Activated naive CD4-positive, alpha-beta T cell treated with anti-CD3 and anti-CD28 coated beads, Interleukin-2, amount 10 ng/mL, durations not matched to agents 7 days and 5 days (primary cell): ENCODE results near the gene C9.

Source experiments
- CTCF ChIA-PET: fragments of 350-600 bp; sonication (Branson Sonifier 250); formaldehyde crosslinking; loops from one replicate; lab custom pipeline; 2021; ENCODE audit warnings: antibody characterized with exemption; lab: Charles Lee
- DNase-seq: peaks from one replicate; pipeline ENCODE4 v3.0.0-alpha.2; 2020
- H3K27ac Mint-ChIP-seq: one replicate; pipeline ENCODE4 v1.8.0; 2021; ENCODE audit warnings: mild to moderate bottlenecking, moderate library complexity, mixed read lengths
- H3K27me3 Mint-ChIP-seq: one replicate; pipeline ENCODE4 v1.8.0; 2021; ENCODE audit warnings: mild to moderate bottlenecking, mixed read lengths
- H3K36me3 Mint-ChIP-seq: one replicate; pipeline ENCODE4 v1.8.0; 2021; ENCODE audit warnings: mixed read lengths
- H3K4me1 Mint-ChIP-seq: one replicate; pipeline ENCODE4 v1.8.0; 2021; ENCODE audit warnings: mixed read lengths
- H3K4me3 Mint-ChIP-seq: one replicate; pipeline ENCODE4 v1.8.0; 2021; ENCODE audit warnings: mild to moderate bottlenecking, moderate library complexity, mixed read lengths
- H3K9me3 Mint-ChIP-seq: one replicate; pipeline ENCODE4 v1.8.0; 2021; ENCODE audit warnings: mixed read lengths

C9 gene

DNA sequence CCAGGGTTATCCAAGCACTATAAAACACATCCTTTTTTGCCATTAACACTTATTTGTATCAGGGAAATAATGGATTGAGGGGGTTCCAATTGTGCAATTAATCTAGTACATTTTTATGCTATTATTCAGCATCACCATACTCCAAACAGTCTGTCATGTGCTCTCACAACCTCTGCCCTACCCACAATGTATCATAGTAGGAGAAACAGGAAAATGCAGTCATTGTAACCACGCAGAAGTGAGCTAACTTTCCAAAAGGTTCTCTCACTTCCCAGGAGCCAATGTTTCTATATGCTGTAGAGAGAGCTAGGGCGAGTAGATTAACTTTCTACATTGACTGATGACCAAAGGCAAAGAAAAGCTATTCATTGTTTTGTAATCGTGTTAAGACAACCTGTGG, 30.7 kb upstream of the C9 start:
- DNase-seq, result no peak
- CTCF ChIA-PET, result no interaction called here

DNA sequence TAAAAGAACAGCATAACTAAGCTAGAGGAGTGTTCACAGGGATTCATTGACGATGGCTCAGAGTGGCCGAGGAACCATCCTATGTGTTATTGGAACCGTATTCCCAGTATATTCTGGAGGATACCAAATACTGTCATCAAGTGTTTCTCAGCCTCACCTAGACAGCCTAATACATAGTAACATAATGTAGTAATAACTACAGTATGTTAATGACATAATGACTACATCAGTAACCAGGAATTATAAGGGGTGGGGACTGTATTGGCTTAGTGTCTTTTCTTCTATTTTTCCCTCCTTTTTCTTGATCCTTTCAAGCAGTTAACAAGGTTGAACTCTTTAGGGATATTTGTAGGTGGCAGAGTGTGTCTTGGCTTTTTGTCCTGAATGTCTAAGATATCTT, 26.6 kb upstream of the C9 start:
- no peak for DNase-seq
- Mint-ChIP-seq H3K4me1 (no peaks in the 10 kb centered on the region), H3K9me3 (no peaks in the 10 kb centered on the region), H3K36me3 (no peaks in the 10 kb centered on the region), H3K27ac (no peak overlapping the region), H3K4me3 (no peak overlapping the region), H3K27me3 (no peaks in the 10 kb centered on the region)
- CTCF ChIA-PET, result no interaction called here

More for the DNA sequence above, 30.7 kb upstream of the C9 start:
- Mint-ChIP-seq H3K27me3 (no peaks in the 10 kb centered on the region), H3K4me1 (no peaks in the 10 kb centered on the region), H3K9me3 (no peaks in the 10 kb centered on the region), H3K36me3 (no peaks in the 10 kb centered on the region), H3K27ac (no peak overlapping the region), H3K4me3 (no peak overlapping the region)

DNA sequence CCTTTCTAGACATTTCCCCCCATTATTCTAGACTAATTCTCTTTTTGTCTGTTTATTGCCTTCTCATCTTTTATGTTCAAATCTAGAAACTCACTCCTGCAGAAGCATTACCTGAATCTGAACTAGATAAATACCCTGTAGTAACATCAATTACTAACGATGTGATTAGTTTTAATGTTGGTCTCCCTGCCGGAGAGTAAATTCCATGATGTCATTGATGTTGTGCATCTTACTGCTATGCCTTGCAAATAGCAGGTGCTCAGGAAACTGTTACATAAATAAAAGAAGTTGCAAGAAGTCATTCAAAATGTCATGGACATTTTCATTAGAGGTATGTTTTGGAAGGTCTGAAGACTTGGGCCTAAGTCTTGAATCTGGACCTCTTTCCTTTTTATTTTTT, 23.0 kb upstream of the C9 start:
- H3K9me3 Mint-ChIP-seq, result no peaks in the 10 kb centered on the region
- DNase-seq, result no peak
- H3K4me1 Mint-ChIP-seq, result no peaks in the 10 kb centered on the region
- peaks cover 5% of the 10 kb centered on the region for H3K27me3 Mint-ChIP-seq
- CTCF ChIA-PET, result no interaction called here
- no peaks in the 10 kb centered on the region for H3K36me3 Mint-ChIP-seq
- no peak overlapping the region for H3K27ac Mint-ChIP-seq
- H3K4me3 Mint-ChIP-seq, result no peak overlapping the region

DNA sequence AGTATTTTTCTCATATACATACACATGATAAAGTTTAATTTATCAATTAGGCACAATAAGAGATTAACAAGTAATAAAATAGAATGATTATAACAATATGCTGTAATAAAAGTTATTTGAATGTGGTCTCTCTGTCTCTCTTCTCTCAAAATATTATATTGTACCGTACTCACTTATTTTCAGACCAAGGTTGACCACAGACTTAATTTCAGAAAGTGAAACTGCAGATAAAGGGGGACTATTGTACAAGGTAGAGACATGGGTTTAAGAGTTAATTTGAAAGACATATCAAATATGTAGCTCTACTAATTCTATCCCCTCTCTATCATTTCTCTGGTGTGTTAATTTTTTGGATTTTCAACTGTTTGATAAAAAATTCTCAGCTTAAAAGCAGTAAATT, 20.0 kb upstream of the C9 start:
- CTCF ChIA-PET, result interaction anchor here (1.3 kb wide), 1 partner anchor 8 kb away, joined by 6 read pairs; no protein-coding TSS in a partner anchor
- Mint-ChIP-seq H3K9me3 (no peaks in the 10 kb centered on the region), H3K27me3 (peaks cover 8% of the 10 kb centered on the region), H3K36me3 (no peaks in the 10 kb centered on the region), H3K4me3 (no peak overlapping the region), H3K4me1 (no peaks in the 10 kb centered on the region), H3K27ac (no peak overlapping the region)
- no peak for DNase-seq

DNA sequence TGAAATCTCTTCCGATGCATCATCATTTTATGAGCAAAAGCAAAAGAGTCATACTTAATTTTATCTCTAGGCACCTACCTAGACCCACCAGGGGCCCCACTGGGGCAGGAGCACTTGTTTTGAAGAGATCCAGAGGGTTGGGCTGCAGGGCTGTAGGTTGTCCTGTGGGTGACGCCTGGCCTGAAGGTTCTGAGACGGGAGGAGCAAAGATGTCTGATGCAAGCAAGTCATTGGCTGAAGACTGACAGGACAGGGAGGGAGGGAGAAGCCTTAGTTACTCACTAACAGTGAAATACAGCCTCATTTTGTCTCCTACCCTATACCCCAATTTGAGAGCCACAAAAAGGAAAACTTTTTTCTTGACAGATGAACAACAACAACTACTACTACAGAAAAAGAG, 17.1 kb upstream of the C9 start:
- DNase-seq, result no peak
- Mint-ChIP-seq H3K27ac (no peak overlapping the region), H3K9me3 (no peaks in the 10 kb centered on the region), H3K36me3 (no peaks in the 10 kb centered on the region), H3K4me1 (no peaks in the 10 kb centered on the region), H3K4me3 (no peak overlapping the region), H3K27me3 (peaks cover 16% of the 10 kb centered on the region)
- CTCF ChIA-PET, result interaction anchor here (0.7 kb wide), 1 partner anchor 167 kb away, joined by 4 read pairs; no protein-coding TSS in a partner anchor

DNA sequence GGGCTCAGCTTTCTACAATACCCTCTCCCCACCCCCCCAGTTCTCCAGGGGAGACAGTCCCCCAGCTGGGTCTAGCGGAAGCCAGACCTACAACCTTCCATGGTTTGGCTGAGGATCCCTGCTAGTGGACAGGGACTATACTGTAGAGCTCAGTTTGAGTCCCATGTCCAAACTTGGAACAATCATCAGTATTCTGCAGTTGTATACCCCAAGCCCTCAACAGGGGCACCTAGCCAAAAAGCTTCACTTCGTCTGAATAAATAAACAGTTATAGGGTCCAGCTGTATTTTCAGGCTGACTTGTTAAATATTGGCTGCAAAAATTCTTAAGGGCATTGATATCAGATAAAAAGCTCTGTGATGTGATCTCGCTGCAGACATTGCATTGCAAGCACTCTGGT, 15.4 kb upstream of the C9 start:
- H3K4me3 Mint-ChIP-seq, result no peak overlapping the region
- H3K9me3 Mint-ChIP-seq, result no peaks in the 10 kb centered on the region
- H3K36me3 Mint-ChIP-seq, result no peaks in the 10 kb centered on the region
- no peak for DNase-seq
- no peak overlapping the region for H3K27ac Mint-ChIP-seq
- peaks cover 18% of the 10 kb centered on the region for H3K27me3 Mint-ChIP-seq
- H3K4me1 Mint-ChIP-seq, result no peaks in the 10 kb centered on the region
- CTCF ChIA-PET, result no interaction called here

DNA sequence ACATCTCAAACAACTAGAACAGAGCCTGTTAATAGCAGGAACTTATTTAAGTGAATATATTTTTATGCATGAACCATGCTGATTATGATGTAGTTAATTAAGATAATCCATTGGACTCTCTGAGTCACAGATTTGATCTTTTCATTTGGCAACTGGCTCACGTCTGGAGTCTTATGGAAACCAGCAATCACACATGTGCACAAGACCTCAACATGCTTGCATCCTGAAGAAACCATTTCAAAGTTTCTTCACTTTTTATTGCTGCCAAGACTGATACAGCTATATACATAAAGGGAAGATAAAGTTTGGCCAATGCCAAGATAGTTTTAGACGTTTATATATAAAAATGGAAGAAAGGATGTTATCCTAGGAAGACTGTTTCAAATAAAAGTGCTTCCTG, 13.3 kb upstream of the C9 start:
- H3K4me3 Mint-ChIP-seq, result no peak overlapping the region
- H3K9me3 Mint-ChIP-seq, result no peaks in the 10 kb centered on the region
- CTCF ChIA-PET, result interaction anchor here (2.1 to 3.0 kb wide), 5 partner anchors 12 to 193 kb away, joined by 7 to 56 read pairs (median 18); partner anchors contain the start of gene DAB2
- H3K27ac Mint-ChIP-seq, result no peak overlapping the region
- no peaks in the 10 kb centered on the region for H3K36me3 Mint-ChIP-seq
- peaks cover 17% of the 10 kb centered on the region for H3K27me3 Mint-ChIP-seq
- no peaks in the 10 kb centered on the region for H3K4me1 Mint-ChIP-seq
- DNase-seq, result no peak

DNA sequence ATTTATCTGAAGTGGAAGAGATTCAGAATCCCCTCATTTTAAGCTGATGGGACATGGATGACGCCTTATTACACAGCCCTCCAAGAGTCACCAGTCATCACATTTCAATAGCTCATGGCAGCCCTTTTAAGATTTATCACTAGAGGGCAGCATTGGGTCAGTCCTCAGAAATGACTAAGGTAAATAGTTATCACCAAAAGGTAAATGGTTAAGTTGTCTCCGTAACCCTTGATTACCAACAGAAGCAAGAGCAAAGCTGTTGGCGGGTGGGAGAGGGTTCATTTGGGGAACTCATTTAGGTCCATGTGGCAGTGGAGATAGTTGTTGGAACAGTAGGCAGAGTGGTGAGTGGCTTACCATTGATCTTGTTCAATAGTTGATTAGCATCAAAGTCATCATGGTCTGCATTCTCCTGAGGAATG, 12.0 kb upstream of the C9 start:
- H3K27me3 Mint-ChIP-seq, result peaks cover 14% of the 10 kb centered on the region
- CTCF ChIA-PET, result interaction anchor here (0.7 to 3.0 kb wide), 28 partner anchors 9 to 694 kb away, joined by 3 to 56 read pairs (median 4); partner anchors contain the start of gene DAB2
- no peak overlapping the region for H3K27ac Mint-ChIP-seq
- H3K36me3 Mint-ChIP-seq, result no peaks in the 10 kb centered on the region
- no peaks in the 10 kb centered on the region for H3K4me1 Mint-ChIP-seq
- no peaks in the 10 kb centered on the region for H3K9me3 Mint-ChIP-seq
- peak; percentile 49 for DNase-seq
- no peak overlapping the region for H3K4me3 Mint-ChIP-seq

DNA sequence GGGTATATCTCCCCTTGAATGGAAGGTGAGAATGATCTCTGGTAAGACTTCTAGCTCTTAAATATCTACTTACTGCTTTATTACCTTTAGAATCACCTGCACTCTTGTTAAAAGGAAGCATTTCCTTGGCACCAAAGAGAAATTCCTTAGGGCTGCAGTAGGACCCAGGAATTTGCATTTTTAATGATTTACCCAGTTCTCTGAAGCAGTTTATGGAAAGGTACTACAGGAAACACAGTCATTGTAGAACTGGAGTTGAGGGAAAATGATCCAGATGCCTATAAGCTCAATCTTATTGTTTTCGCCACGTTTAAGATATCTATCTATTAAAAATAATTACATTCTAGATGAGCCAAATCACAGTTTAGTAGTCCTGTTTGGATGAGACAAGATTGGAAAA, 9.5 kb upstream of the C9 start:
- Mint-ChIP-seq H3K4me1 (no peaks in the 10 kb centered on the region), H3K36me3 (no peaks in the 10 kb centered on the region), H3K27ac (no peak overlapping the region), H3K4me3 (no peak overlapping the region), H3K27me3 (peaks cover 14% of the 10 kb centered on the region), H3K9me3 (no peaks in the 10 kb centered on the region)
- CTCF ChIA-PET, result interaction anchor here (0.8 to 3.0 kb wide), 4 partner anchors 26 to 174 kb away, joined by 3 to 14 read pairs (median 3); no protein-coding TSS in a partner anchor
- no peak for DNase-seq

DNA sequence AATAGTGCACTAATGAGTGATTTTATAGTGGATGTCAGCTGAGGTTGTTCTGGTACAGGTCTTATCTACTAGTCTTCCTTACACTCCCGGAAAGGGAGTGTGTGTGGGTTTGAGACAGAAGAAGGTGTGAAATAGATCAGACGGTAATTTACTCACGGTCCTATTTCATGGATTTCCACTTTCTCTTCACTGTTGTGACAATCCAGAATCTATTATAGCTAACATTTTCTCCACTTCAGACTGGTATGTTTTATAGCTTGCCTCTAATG, 7.0 kb upstream of the C9 start:
- DNase-seq, result no peak
- H3K4me3 Mint-ChIP-seq, result no peak overlapping the region
- H3K27ac Mint-ChIP-seq, result no peak overlapping the region
- CTCF ChIA-PET, result no interaction called here
- H3K36me3 Mint-ChIP-seq, result no peaks in the 10 kb centered on the region
- H3K27me3 Mint-ChIP-seq, result peaks cover 5% of the 10 kb centered on the region
- H3K4me1 Mint-ChIP-seq, result no peaks in the 10 kb centered on the region
- H3K9me3 Mint-ChIP-seq, result no peaks in the 10 kb centered on the region

DNA sequence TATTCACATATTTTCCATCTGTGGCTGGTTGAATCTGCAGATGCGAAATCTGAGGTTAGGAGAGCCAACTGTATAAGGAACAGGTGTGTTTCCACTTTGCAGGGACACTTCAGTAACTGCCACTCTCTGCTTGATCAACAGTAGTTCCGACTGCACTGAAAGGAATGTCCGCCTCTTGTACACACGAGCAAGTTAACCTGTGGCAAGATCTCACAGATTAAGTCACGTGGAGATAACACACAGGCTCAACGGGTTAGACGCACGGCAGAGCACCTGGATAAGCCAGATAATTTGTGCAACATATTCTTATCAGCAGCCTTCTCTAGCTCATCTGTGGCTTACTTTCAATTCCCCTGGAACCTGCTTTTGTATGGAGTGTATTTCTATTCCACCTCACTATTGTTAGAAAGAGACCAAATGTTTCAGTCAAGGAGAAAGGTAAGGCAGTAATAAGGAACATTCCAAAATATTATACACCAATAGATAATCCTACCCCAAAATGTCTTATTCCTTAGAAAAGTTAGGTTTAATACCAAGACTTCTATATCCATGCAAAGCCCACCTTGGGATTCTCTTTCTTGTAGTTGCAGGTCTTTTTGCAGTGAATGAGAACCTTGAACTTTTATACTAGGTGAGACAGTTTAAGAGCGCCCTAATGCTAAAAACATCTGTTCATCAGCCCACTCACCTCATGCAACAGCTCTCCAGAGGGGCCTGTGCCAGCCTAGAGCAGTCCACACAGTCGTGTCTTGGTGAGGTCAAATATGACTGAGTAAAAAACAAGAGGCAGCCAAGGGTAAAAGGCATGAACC, 6.5 kb upstream of the C9 start:
- Mint-ChIP-seq H3K4me1 (no peaks in the 10 kb centered on the region), H3K4me3 (no peak overlapping the region), H3K27ac (no peak overlapping the region), H3K9me3 (no peaks in the 10 kb centered on the region), H3K36me3 (no peaks in the 10 kb centered on the region), H3K27me3 (peaks cover 4% of the 10 kb centered on the region)
- CTCF ChIA-PET, result no interaction called here
- no peak for DNase-seq

DNA sequence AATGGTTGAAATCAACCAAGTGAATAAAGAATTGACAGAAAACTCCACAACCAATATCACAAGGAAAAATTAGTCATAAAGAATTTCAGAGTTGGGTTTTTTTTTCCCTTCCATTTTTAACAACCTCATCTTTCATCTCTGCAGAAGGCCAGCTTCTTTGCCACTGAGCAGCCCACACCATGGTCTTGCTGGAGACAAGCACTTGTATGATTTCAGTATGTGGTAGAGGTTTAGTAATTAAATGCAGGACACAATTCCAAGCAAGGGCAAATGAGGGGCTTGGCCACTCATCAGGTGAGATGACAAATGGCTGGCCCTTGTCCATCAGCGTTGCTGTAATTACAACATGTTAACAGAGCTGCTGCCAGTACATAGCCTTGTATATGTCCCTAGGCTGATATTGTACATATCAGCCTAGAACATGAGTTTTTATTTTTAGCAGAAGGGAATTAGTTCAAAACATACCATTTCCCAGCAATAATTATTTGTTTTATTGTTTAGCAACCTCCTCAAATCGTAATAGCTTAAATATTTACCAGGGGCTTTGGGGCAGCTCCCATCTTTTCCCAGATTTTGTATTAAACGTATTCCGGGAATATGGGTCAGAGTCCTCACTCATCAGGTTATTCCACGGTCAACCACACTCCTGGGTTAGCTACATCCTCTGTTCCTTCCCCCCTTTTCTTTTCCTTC, 5.0 kb upstream of the C9 start:
- no peak for DNase-seq
- peaks cover 4% of the 10 kb centered on the region for H3K27me3 Mint-ChIP-seq
- CTCF ChIA-PET, result no interaction called here
- no peaks in the 10 kb centered on the region for H3K36me3 Mint-ChIP-seq
- H3K9me3 Mint-ChIP-seq, result no peaks in the 10 kb centered on the region
- no peak overlapping the region for H3K4me3 Mint-ChIP-seq
- H3K4me1 Mint-ChIP-seq, result no peaks in the 10 kb centered on the region
- no peak overlapping the region for H3K27ac Mint-ChIP-seq

DNA sequence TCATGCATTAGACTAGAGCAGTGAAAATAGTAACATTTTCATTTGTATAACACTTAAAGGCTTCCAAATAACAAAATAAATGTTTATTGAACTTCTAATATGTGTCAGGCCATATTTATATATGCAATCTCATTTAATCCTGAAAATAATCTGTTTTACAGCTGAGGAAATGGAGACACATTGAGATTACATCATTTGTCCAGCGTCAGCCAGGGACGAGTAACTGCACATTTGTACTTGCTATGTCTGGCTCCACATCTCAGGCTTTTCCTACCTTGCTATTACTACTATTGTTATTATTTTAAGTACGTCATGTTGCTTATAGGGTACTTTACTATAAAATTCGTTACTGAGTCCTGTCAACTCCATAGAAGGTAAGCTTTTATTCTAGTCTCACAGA, 3.8 kb upstream of the C9 start:
- Mint-ChIP-seq H3K27ac (no peak overlapping the region), H3K36me3 (no peaks in the 10 kb centered on the region), H3K4me1 (no peaks in the 10 kb centered on the region), H3K9me3 (no peaks in the 10 kb centered on the region), H3K27me3 (peaks cover 4% of the 10 kb centered on the region), H3K4me3 (no peak overlapping the region)
- CTCF ChIA-PET, result interaction anchor here (1.2 kb wide), 1 partner anchor 8 kb away, joined by 6 read pairs; no protein-coding TSS in a partner anchor
- no peak for DNase-seq

DNA sequence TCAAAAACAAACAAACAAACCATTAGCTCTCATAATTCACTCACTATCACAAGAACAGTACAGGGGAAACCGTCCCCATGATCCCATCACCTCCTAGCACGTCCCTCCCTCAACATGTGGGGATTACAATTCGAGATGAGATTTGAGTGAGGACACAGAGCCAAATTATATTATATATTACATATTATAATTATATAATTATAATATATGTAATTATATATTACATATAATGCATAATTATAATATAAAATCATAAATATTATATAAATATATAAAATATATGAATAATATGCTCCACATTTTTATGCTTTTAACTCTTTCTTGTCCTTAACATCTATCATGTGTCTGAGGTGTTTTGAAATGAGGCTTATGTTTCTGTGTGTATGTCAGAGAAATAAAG, 3.4 kb upstream of the C9 start:
- Mint-ChIP-seq H3K36me3 (no peaks in the 10 kb centered on the region), H3K27ac (no peak overlapping the region), H3K4me3 (no peak overlapping the region), H3K4me1 (no peaks in the 10 kb centered on the region), H3K9me3 (no peaks in the 10 kb centered on the region), H3K27me3 (peaks cover 4% of the 10 kb centered on the region)
- CTCF ChIA-PET, result interaction anchor here (1.2 kb wide), 1 partner anchor 8 kb away, joined by 6 read pairs; no protein-coding TSS in a partner anchor
- no peak for DNase-seq

DNA sequence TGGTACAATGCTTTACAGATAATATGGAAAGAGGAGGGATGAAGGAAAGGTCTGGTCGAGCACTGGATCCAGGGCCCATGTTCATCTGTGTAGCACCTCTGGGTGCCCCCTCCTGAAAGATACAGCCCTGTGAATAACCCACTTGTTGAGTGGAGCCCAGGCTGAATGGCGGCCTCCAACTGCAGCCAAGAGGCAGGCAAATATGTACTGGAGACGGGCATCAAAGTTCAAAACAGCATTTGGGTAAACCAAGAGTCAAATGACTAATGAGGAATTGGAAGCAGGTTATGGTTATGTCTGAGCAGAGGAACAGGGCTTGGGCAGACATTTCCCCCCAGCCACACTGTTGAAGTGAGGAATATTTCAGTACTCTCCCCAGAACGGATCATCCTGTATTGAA, 1.1 kb downstream of the C9 start:
- DNase-seq, result no peak
- Mint-ChIP-seq H3K9me3 (peaks cover 2% of the 10 kb centered on the region), H3K4me3 (no peak overlapping the region), H3K27me3 (no peaks in the 10 kb centered on the region), H3K27ac (no peak overlapping the region), H3K36me3 (no peaks in the 10 kb centered on the region), H3K4me1 (no peaks in the 10 kb centered on the region)
- CTCF ChIA-PET, result no interaction called here
